ENCODE results near the gene ZNF692.
"Not testable (repeated sequence)": the region's sequence is repeated elsewhere in the genome, so short reads cannot be mapped to it uniquely, and the experiment has no call there.

ZNF692 gene, protein sequence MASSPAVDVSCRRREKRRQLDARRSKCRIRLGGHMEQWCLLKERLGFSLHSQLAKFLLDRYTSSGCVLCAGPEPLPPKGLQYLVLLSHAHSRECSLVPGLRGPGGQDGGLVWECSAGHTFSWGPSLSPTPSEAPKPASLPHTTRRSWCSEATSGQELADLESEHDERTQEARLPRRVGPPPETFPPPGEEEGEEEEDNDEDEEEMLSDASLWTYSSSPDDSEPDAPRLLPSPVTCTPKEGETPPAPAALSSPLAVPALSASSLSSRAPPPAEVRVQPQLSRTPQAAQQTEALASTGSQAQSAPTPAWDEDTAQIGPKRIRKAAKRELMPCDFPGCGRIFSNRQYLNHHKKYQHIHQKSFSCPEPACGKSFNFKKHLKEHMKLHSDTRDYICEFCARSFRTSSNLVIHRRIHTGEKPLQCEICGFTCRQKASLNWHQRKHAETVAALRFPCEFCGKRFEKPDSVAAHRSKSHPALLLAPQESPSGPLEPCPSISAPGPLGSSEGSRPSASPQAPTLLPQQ

DNA sequence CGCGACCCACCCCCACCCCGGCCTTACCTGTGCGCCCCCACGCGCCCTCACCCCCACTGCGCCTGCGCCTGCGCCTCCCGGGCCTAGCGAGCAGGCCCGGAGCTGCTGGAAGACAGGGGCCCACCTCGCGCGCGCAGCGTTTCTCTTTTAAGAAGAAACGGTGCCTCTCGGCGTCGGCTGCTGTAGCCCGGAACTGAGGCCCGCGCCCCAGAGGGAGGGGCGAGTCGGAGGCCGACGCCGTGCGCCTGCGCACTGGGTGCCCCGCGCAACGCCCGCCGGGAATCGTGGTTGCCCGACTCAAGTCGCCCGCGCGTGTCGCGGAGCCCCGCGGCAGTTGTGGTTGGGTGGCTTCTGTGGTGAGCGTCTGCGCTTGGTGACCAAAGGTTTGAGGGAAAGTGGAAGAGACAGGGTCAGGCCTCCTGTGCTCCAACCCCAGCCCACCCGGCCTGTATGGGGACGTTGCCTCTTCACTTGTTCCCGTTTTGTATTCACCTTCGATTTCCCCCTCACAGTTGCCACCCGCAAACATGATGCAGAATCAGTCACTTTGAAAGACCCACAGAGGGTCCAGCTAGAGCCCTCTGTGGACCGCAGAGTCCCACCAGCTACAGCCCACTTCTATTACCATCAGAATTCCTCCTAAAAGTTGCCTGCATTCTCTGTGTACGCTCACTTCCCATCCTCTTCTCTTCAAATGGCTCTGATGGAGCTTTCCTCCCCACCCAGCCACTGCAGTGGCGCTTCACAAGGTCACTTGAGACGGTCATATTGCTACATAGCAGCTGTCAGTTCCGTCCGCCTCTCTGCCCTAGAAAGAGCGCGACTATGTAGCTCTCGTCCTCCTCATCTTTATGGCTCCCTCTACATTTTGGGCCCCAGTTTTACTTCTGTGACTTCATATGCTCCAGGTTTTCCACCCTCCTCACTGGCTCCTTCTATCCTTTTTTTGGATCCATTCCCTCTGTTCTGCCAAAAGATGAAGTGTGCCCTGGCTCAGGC lies at the start of gene ZNF692:
Gene ZNF692, minus strand, starts transcription at position 195 of the 999 bp plus-strand sequence. CDS start 776 bp downstream, outside the sequence.
- in situ Hi-C loops (cut with HindIII; ENCODE audit: low sequenced_read_pairs), result no loop called here

DNA sequence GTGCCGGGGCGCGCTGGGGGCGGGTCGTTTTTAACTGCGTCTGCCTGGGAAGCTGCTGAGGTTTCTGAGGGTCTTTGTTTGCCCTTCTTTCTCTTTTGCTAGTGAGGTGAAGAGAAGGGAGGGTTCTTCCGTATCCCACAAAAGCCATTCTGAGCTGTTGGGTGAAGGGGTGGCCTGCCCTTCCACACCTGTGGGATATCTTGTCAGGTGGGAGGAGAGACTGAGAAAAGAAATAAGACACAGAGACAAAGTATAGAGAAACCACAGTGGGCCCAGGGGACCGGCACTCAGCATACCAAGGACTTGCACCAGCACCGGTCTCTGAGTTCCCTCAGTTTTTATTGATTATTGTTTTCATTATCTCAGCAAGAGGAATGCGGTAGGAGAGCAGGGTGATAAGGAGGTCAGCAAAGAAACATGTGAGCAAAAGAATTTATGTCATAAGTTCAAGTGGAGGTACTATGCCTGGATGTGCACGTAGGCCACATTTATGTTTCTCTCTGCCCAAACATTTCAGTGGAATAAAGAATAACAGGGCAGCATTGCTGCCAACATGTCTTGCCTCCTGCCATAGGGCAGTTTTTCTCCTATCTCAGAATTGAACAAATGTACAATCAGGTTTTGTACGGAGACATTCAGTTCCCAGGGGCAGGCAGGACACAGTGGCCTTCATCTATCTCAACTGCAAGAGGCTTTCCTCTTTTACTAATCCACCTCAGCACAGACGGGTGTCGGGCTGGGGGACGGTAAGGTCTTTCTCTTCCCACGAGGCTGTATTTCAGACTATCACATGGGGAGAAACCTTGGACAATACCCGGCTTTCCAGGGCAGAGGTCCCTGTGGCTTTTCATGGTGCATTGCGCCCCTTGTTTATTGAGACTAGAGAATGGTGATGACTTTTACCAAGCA lies 48.1 kb upstream of the ZNF692 start:
- in situ Hi-C loops (cut with HindIII; ENCODE audit: low sequenced_read_pairs), result no loop called here

DNA sequence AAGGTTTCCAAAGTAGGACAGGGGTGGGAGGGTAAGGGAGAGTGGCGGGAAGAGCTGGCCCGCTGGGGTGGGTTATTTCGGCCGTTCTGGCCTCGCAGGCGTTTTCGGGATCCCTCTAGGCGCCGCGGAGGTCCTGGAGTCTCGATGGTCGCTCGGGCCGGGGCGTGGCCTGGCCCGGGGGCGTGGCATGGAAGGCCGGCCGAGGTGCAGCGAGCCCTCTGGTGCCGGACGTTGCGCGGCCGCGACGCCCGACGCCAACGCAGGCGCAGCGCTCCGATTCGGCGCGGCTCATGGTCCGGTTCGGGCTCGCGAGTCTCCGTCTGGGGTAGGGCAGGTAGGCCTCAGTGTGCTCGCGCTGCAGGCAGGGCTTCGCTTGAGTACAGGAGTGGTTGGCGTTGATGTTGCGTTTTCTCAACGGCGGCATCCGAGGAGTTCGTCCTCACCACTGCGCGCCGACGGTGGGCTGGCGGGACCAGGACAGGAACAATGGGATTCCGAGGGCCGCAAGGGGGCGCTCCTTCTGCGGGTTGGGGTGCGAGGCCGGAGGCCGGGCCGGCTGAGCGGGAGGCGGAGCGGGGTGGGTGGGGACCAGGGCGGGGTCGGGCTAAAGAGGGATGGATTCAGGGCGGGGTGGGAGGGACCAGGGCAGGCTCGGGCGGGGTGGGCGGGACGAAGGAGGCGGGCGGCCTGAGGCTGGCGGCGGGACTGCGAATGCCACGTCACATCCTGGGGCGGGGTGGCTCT lies 47.3 kb upstream of the ZNF692 start, which contains the start of gene PGBD2:
Gene PGBD2, plus strand, starts transcription at position 227 of the 744 bp plus-strand sequence. CDS start 7,628 bp downstream, outside the sequence.
- in situ Hi-C loops (cut with HindIII; ENCODE audit: low sequenced_read_pairs), result no loop called here

DNA sequence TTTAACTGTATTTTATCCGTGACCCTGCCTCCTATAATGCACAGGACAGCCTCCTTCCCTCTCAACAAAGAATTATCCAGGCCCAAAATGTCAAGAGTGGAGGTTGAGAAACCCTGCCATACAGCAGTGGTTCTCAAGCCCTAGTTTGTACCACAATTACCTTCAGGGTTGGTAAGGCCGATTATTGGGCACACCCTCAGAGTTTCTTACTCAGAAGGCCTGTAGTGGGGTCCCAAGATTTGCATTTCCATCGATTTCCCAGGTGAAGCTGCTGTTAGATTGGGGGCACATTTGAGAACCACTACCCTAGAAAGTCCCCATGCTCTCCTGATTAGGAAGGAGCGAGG lies 46.8 kb upstream of the ZNF692 start:
- in situ Hi-C loops (cut with HindIII; ENCODE audit: low sequenced_read_pairs), result no loop called here

DNA sequence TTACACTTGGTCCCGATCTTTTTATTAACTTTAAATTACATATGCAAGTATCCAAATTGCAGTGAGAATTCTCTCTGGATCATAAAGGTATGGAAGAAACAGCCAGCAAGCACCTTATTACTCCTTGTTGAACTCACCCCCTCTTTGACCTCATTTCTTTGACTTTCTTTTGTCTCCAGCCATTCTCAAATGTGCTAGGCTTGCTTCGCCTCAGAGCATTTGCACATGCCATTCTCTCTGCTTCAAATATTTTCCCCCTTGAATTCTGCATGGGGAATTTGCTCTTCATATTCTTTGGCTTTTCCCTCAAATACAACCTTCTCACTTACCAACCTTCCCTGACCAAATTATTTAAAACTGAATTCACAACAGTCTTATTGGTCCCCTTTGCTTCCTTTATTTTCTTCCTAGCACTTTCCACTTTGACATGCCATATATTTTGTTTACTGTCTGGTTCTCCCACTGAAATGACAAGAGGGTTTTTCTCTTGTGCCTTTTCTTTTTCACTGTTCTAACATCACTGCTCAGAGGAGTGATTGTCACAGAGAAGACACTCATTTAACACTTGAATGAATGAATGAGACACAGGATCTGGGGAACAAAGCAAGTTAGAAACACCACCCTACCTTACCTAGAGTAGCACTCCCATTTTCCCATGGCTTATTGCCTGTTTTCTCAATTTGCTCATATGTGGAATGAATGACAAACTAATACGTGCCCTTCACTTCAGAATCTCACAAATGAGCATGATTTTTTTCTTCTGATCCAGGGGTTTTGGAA lies 45.7 kb upstream of the ZNF692 start:
- in situ Hi-C loops (cut with HindIII; ENCODE audit: low sequenced_read_pairs), result no loop called here

DNA sequence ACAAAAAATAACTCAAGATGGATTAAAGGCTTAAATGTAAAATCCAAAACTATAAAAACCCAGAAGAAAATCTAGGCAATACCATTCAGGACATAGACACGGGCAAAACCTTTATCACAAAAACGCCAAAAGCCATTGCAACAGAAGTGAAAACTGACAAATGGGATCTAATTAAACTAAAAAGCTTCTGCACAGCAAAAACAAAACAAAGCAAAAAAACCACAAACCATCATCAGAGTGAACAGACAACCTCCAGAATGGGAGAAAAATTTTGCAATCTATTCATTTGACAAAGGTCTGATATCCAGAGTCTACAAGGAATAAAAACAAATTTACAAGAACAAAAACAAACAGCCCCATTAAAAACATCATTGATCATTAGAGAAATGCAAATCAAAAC lies 42.7 kb upstream of the ZNF692 start:
- in situ Hi-C loops (cut with HindIII; ENCODE audit: low sequenced_read_pairs), result no loop called here

DNA sequence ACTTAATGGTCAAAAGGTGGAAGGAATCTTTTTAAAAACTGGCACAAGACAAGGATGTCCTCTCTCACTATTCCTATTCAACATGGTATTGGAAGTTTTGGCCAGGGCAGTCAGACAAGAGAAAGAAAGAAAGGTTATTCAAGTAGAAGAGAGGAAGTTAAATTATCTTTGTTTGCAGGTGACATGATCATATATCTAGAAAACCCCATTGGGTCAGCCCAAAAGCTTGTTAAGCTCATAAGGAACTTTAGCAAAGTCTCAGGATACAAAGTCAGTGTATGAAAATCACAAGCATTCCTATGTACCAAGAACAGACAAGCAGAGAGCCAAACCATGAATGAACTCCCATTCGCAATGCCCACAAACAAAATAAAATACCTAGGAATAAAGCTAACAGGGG lies 41.8 kb upstream of the ZNF692 start:
- in situ Hi-C loops (cut with HindIII; ENCODE audit: low sequenced_read_pairs), result no loop called here

DNA sequence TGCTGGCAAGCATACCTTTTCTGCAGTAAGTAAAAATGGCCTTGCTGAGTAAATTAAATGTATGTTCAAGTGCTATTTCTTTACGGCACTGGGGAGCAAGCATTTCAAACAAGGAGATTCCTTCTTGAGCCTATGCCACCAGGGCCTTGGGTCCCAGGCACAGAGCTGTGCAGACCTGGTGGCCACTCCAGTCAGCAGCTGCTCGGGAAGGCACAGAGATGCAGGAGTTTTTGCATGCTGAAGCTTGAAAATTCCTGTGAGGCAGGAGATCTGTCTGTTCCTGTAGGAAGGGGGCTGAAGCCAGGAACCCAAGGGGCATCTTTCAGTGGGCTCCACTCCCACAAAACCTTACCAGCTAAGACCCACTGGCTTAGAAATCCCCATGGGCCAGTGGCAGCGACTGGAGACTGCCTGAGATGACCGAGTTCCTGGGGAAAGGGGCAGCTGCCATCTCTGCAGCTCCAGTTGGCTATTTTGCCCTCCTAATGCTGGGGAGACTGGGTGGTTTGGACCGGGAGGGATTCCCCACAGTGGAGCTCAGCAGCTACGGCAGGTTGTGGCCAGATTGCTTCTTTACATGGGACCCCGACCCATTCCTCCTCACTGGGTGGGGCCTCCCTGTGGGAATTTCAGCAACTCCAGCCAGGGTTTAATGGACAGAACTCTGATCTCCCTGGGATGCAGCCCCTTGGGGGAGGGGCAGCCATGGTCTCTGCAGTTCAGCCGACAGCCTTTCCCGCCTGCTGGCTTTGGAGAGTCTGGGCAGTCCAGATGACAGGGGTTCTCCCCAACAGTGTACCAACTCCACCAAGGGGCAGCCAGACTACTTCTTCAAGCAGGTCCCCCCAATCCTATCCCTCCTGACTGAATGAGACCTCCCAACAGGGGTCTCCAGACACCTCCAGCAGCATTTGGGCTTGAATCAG lies 38.8 kb upstream of the ZNF692 start:
- in situ Hi-C loops (cut with HindIII; ENCODE audit: low sequenced_read_pairs), result no loop called here

DNA sequence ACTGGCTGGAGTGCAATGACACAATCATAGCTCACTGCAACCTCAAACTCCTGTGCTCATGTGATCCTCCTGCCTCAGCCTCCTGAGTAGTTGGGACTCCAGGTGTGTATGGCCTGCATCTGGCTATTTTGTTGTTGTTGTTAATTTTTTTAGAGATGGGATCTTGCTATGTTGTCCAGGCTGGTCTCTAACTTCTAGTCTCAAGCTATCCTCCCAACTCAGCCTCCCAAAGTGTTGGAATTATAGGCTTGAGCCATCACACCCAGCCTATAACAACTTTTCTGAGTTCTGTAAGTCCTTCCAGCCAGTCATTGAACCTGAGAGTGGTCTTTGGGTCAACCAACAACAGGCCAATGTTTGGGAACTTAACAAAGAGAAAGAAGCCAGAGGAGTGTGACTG lies 36.0 kb upstream of the ZNF692 start:
- in situ Hi-C loops (cut with HindIII; ENCODE audit: low sequenced_read_pairs), result no loop called here

DNA sequence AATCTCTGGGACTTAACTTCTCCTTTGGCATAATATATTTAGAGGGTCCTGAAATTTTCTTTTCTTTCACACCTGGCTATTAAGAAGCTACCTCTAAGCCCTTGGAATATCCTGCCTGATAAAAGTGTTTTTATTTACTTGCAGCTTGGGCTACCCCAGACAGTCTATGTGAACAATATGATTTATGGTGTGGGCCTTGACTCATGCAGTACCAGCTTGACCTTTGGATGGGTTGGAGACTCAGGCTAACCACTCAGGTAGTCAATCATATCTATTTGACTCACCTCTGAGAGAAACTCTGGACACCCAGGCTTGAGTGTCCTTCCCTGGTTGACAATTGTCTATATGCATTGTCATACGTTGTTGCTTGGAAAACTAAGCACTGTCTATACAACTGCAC lies 33.7 kb upstream of the ZNF692 start:
- in situ Hi-C loops (cut with HindIII; ENCODE audit: low sequenced_read_pairs), result no loop called here

DNA sequence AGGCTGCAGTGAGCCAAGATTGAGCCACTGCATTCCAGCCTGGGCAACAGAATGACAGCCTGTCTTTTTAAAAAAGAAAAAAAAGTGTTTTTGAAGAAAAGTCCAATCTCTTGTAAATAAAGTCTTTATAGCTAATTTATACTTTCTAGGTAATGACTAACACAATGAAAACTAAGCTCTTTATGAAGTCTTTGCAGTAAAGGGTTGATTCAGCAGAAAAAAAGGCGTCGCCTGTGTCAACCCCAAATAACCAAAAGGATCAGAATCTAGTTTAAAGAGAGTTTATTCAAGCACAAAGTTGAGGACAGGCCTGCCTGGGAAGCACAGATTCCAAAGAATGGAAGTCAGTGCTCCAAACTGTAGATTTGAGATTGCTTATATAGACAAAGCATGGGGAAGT lies 32.9 kb upstream of the ZNF692 start:
- in situ Hi-C loops (cut with HindIII; ENCODE audit: low sequenced_read_pairs), result no loop called here

DNA sequence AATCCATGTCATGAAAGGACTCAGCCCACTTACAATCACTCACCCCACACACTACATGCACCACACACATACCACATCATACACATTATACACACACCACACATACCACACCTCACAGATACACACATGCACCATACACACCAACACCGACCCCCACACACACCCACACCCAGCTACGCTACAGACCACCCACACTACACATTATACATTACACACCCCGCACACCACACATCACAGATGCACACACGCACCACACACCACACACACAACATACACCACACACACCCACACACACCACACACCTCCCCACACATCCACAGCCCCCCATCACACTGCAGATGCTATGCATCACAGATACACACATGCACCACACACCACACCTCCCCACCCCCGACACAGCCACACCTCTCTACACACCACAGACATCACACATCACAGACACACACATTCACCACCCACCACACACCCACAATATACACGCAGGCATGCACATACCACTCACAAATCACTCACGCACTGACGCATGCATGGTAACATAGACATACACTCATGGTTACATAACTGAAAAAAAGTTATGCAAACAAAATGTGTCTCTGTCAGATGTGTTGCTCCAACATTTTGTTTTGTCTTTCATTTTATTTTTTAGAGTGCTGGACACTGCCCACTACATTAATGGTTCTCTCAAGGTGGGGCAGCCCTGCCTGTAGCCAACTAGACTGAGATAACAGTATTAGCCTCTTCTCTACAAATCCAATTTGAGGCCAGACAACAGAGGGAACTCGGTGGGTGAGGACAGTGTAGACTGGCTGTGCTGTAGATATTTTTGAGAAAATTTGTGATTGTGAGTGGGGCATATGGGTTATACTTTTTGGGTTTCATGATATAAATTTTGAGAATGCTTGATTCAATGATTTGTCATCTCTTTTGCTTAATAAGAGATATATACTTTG lies 31.9 kb upstream of the ZNF692 start:
- in situ Hi-C loops (cut with HindIII; ENCODE audit: low sequenced_read_pairs), result no loop called here

DNA sequence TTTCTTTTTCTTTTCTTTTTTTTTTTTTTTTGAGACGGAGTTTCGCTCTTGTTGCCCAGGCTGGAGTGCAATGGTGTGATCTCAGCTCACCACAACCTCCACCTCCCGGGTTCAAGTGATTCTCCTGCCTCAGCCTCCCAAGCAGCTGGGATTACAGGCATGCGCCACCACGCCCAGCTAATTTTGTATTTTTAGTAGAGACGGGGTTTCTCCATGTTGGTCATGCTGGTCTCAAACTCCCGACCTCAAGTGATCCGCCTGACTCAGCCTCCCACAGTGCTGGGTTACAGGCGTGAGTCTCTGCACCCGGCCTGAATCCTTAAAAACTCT lies 31.0 kb upstream of the ZNF692 start:
- in situ Hi-C loops (cut with HindIII; ENCODE audit: low sequenced_read_pairs), result not testable (repeated sequence)

DNA sequence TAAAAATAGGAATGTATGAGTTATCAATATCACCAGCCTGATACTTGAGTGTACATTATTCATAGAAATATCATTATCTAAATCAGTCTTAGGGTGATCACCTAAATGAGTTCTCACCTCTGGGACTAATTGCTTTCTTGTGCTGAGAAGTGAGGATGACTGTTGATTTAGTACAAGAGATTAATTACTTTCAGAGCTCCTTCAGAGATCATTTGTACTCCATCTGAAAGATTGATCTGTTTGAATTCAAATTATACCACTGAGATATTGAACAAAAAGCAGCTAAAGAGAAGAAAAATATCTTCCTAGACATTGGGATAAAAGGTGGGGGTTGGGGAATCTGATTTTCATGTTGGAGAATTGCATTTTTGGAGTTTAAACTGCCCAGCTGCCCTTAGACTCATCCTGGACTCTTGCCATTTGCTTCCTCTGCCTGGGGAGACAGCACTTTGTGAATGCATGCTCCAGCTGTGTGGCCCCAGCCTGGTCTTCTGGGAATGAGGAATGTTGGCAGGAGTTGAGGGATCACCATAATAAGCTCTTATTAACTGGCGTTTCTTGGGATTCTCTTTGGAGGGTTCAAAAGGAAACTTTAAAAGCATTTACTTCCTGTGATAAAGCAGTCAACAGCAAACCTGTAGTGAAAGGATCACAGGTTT lies 27.5 kb upstream of the ZNF692 start:
- in situ Hi-C loops (cut with HindIII; ENCODE audit: low sequenced_read_pairs), result no loop called here

DNA sequence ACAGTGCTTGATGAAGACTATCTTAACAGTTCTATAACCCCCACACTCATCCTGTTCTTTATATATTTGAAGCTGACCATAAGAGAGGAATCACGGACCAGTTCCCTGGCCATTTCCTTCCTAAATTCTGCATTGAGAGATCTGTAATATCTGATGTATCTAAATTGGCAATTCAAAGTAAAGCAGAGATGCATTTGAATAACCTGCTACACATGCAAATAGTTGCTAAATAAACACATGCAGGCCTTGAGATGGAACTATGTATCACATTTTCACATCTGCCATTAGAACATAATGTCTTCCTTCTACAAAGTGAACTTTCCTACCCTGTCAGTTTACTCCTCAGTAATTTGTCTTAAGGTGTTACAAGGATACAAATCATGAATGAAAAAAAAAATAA lies 26.8 kb upstream of the ZNF692 start:
- in situ Hi-C loops (cut with HindIII; ENCODE audit: low sequenced_read_pairs), result no loop called here

DNA sequence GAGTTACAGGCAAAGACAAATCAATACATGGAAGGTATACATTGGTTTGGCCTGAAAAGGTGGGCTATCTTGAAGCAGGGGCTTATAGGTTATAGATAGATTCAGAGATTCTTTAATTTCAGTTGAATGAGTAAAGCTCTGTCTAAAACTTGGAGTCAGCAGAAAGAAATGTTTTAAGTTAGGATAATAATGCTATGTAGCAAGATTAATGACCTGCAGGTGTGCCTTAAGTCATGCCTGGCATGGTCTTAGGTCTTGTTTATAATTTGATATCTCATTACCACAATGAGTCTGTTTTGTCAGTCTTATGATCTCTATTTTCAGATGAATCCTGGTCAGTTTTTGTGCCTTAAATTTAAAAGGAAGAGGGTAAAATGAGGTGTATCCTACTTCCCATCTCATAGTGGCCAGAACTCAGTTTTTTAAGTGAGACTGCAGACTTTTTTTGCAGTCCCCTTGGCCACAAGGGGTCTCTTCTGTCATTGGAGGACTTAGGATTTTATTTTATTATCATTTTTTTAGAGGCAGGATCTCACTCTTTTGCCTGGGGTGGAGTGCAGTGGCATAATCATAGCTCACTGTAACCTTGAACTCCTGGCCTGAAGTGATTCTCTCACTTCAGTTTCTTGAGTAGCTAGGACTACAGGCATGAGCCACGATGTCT lies 25.9 kb upstream of the ZNF692 start:
- in situ Hi-C loops (cut with HindIII; ENCODE audit: low sequenced_read_pairs), result no loop called here

Data from DLD1 (cell line).